Measurements from ENCODE around the gene AVEN.

DNA sequence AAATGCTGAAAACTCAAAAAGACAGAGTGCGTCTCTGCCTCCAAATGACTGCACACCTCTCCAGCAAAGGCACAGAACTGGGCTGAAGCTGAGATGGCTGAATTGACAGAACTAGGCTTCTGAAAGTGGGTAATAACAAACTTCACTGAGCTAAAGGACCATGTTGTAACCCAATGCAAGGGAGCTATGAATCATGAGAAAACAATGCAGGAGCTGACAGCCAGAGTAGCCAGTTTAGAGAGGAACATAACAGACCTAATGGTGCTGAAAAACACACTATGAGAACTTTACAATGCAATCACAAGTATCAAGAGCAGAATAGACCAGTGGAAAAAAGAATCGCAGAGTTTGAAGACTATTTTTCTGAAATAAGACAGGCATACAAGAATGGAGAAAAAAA, 10.1 kb upstream of the AVEN start:
- TF ChIP-seq, protein P1, sequence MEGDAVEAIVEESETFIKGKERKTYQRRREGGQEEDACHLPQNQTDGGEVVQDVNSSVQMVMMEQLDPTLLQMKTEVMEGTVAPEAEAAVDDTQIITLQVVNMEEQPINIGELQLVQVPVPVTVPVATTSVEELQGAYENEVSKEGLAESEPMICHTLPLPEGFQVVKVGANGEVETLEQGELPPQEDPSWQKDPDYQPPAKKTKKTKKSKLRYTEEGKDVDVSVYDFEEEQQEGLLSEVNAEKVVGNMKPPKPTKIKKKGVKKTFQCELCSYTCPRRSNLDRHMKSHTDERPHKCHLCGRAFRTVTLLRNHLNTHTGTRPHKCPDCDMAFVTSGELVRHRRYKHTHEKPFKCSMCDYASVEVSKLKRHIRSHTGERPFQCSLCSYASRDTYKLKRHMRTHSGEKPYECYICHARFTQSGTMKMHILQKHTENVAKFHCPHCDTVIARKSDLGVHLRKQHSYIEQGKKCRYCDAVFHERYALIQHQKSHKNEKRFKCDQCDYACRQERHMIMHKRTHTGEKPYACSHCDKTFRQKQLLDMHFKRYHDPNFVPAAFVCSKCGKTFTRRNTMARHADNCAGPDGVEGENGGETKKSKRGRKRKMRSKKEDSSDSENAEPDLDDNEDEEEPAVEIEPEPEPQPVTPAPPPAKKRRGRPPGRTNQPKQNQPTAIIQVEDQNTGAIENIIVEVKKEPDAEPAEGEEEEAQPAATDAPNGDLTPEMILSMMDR (conservative IDR thresholded peaks at IDR 0.05; ENCODE audit: low read length), result no peak
- TF ChIP-seq EZH2phosphoT487 (IDR thresholded peaks at IDR 0.05; ENCODE audit: borderline replicate concordance), result no peak
